Activated naive CD4-positive, alpha-beta T cell treated with anti-CD3 and anti-CD28 coated beads, Interleukin-2, amount 50 U/mL, for 72 hours (primary cell): ENCODE results near the gene LAMA3. TPM values are rescaled to one million over a fixed set of nuclear protein-coding genes. Genes with fewer than 3 reads are reported as not detected.
"Not testable (repeated sequence)": the region's sequence is repeated elsewhere in the genome, so short reads cannot be mapped to it uniquely, and the experiment has no call there.

Experiments
- ATAC-seq, 2 donors: fragments of 150-1000 bp; cut with Tn5 transposase; 2 replicates each; pipeline ENCODE4 v1.10.0; 2021; ENCODE audit warnings: mild to moderate bottlenecking in 2 of 2, moderate library complexity in 2 of 2
- DNase-seq, 2 donors: peaks; one replicate each; pipeline ENCODE4 v3.0.0; 2021 to 2022; ENCODE audit warnings: low spot score in 2 of 2
- H3K27ac Mint-ChIP-seq, 2 donors: one replicate each; pipeline ENCODE4 v1.8.0; 2022; ENCODE audit warnings: mild to moderate bottlenecking in 2 of 2, mixed read lengths in 2 of 2
- H3K36me3 Mint-ChIP-seq, 2 donors: one replicate each; pipeline ENCODE4 v1.8.0; 2022; ENCODE audit warnings: mixed read lengths in 2 of 2
- H3K9me3 Mint-ChIP-seq, 2 donors: one replicate each; pipeline ENCODE4 v1.8.0; 2022; ENCODE audit warnings: mixed read lengths in 2 of 2
- total RNA-seq, 2 donors: library from RNA; stranded (reverse); gene quantifications; one replicate each; pipeline ENCODE4 v1.2.3, GENCODE V29; 2022

The LAMA3 gene
- total RNA-seq, 2 donors from 2014 or later = 0.07 to 0.16 TPM

DNA sequence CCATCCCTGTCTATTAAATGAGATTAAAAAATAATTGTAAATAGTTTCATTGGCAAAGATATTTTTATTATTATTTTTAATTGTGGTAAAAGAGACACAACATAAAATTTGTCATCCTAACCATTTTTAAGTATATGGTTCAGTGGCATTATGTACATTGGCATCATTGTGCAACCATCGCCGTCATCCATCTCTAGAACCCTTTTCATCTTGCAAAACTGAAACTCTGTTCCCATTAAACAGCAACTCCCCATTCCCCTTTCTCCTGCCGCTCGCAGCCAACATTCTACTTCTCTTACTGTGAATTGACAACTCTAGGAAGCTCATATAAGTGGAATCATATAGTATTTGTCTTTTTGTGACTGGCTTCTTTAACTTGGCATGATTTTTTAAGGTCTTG lies 25.3 kb downstream of the LAMA3 start:
- ATAC-seq (no peak), DNase-seq (no peak)

DNA sequence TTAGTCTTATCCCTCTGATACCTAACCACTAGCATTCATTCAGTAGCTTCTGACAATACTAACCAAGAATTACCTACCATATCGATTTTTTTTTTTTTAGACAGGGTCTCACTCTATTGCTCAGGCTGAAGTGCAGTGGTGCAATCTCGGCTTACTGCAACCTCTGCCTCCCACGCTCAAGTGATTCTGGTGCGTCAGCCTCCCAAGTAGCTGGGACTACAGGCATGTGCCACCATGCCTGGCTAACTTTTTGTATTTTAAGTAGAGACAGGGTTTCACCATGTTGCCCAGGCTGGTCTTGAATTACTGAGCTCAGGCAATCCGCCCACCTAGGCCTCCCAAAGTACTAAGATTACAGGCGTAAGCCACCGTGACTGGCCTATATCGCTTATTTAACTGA lies 26.8 kb downstream of the LAMA3 start:
- not testable (repeated sequence) for DNase-seq, H3K9me3 Mint-ChIP-seq, H3K27ac Mint-ChIP-seq, ATAC-seq, H3K36me3 Mint-ChIP-seq

More for the DNA sequence above, 25.3 kb downstream of the LAMA3 start:
- Mint-ChIP-seq H3K27ac (no peak overlapping the region), H3K9me3 (peaks cover 0 to 3% of the 10 kb centered on the region in 2 donors), H3K36me3 (no peaks in the 10 kb centered on the region)

- H3K9me3 Mint-ChIP-seq = no peaks in the 10 kb centered on the region
- H3K36me3 Mint-ChIP-seq = no peaks in the 10 kb centered on the region
- DNase-seq (no peak), ATAC-seq (no peak)
- no peak overlapping the region for H3K27ac Mint-ChIP-seq
Observed at GRCh38 chr18:23716516-23716915, 27.3 kb downstream of the LAMA3 start.

- no peaks in the 10 kb centered on the region for H3K36me3 Mint-ChIP-seq
- no peak for ATAC-seq
- H3K9me3 Mint-ChIP-seq = no peaks in the 10 kb centered on the region
- no peak overlapping the region for H3K27ac Mint-ChIP-seq
- no peak for DNase-seq
Observed at GRCh38 chr18:23716966-23717365, 27.7 kb downstream of the LAMA3 start.

- H3K27ac Mint-ChIP-seq = no peak overlapping the region
- H3K9me3 Mint-ChIP-seq = no peaks in the 10 kb centered on the region
- no peak for ATAC-seq
- no peak for DNase-seq
- H3K36me3 Mint-ChIP-seq = no peaks in the 10 kb centered on the region
Observed at GRCh38 chr18:23718243-23718720, 29.0 kb downstream of the LAMA3 start.

DNA sequence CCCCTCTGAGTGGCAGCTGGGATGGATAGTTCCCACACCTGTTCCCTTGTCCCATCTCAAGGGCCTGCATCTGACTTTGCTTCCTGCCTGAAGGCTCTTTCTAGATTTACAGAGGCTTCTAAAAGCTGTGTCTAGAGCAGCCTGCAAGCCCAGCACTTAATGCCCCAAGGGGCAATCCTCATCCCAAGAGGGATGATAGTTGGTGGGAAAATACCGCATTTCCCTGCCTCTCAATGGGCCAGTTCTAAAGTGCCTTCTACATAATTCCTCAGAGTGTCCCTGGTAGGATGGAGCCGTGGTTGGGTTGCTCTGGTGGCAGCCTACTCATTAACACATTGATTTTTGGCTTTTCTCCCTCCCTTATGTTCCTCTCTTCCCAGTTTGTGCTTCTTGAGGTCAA lies 29.5 kb downstream of the LAMA3 start:
- H3K36me3 Mint-ChIP-seq = no peaks in the 10 kb centered on the region
- H3K27ac Mint-ChIP-seq = no peak overlapping the region
- H3K9me3 Mint-ChIP-seq = no peaks in the 10 kb centered on the region

GRCh38 chr18:23719634-23720201 lies 30.5 kb downstream of the LAMA3 start:
- no peaks in the 10 kb centered on the region for H3K36me3 Mint-ChIP-seq
- H3K27ac Mint-ChIP-seq = no peak overlapping the region
- H3K9me3 Mint-ChIP-seq = no peaks in the 10 kb centered on the region
- ATAC-seq (no peak), DNase-seq (no peak)

More for the DNA sequence above, 29.5 kb downstream of the LAMA3 start:
- DNase-seq = no peak
- no peak for ATAC-seq

GRCh38 chr18:23721696-23722480 lies 32.6 kb downstream of the LAMA3 start:
- no peaks in the 10 kb centered on the region for H3K36me3 Mint-ChIP-seq
- no peak for ATAC-seq
- no peaks in the 10 kb centered on the region for H3K9me3 Mint-ChIP-seq
- no peak overlapping the region for H3K27ac Mint-ChIP-seq
- DNase-seq = no peak

- no peak for ATAC-seq
- no peaks in the 10 kb centered on the region for H3K36me3 Mint-ChIP-seq
- DNase-seq = no peak
- no peaks in the 10 kb centered on the region for H3K9me3 Mint-ChIP-seq
- H3K27ac Mint-ChIP-seq = no peak overlapping the region
Observed at GRCh38 chr18:23722646-23723045, 33.4 kb downstream of the LAMA3 start.

DNA sequence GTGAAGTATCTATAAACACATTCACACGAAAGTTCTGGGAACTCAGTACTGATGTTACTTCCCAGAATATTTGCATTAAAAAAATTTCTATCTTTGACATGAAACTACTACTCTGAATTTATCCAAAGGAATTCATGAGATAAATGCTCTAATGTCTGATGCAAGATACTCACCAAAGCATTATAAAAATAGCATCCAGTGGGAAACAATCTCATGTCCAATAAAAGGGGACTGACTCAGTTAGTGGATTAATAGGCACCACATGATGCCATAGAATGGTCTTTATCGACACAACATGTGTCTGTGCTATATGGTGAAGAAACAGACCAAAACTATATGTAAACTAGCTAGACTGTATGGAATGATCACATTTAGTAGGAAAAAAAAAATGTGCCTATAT lies 33.9 kb downstream of the LAMA3 start:
- ATAC-seq (no peak), DNase-seq (no peak)
- no peaks in the 10 kb centered on the region for H3K36me3 Mint-ChIP-seq
- no peaks in the 10 kb centered on the region for H3K9me3 Mint-ChIP-seq
- no peak overlapping the region for H3K27ac Mint-ChIP-seq

GRCh38 chr18:23724681-23725080 lies 35.4 kb downstream of the LAMA3 start:
- Mint-ChIP-seq H3K9me3 (no peaks in the 10 kb centered on the region), H3K27ac (no peak overlapping the region), H3K36me3 (no peaks in the 10 kb centered on the region)
- no peak for ATAC-seq
- no peak for DNase-seq

DNA sequence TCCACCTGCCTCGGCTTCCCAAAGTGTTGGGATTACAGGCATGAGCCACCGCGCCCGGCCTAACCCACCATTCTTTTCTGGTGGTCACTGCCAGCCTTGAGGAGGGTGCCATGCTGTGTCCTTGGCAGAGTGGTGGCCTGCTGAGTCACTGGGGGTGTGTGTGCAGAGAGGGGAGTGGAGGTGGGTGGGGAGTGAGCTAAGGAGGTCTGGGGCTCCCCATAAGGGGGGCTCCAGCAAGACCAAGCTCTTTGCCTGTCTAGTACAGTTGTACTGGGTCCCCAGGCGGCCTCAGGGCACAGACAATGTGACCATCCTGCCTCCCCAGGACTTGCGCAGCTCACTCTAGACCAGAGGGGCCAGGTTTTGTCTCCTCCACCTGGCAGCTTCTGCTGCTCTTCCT lies 36.1 kb downstream of the LAMA3 start:
- H3K36me3 Mint-ChIP-seq = no peaks in the 10 kb centered on the region
- ATAC-seq (no peak), DNase-seq (no peak)
- no peak overlapping the region for H3K27ac Mint-ChIP-seq
- no peaks in the 10 kb centered on the region for H3K9me3 Mint-ChIP-seq

DNA sequence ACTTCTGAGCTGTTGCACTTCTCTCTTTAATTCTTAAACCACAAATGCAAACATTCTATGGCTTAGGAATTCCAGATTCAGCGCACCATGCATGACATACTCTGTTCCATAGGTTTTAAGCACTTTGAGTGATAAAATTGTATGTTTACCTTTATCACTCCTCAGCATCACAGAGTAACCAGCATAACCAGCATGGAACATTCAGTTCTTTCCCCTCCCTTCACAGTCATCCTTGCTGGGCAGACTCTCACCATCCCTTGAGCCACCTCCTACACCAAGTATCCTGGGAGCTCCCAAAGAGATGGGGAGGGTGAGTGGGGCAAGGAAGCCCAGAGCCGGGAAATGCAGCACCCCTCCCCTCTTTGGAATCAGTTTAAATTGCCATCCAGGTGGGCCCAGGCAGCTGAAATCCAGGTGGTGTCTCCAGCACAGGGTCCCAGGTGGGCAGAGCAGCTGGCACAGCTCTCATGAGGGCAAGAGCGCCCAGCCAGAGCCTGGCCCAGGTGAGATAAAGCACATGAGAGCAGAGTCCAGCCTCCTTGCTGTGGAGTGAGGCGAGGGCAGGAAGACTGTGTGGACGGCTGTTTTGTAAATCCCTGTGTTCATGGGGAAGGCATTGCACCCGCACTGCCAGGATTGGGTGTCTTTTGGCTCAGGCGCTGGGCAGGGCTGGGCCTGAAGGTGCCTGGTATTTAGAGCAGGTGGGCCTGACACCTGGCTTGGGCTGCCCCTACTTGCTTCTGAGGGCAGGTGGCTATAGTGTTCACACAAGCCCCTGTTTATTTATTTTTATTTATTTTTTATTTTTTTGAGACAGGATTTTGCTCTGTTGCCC lies 36.8 kb downstream of the LAMA3 start:
- ATAC-seq (no peak), DNase-seq (no peak)
- no peaks in the 10 kb centered on the region for H3K36me3 Mint-ChIP-seq
- no peaks in the 10 kb centered on the region for H3K9me3 Mint-ChIP-seq
- H3K27ac Mint-ChIP-seq = no peak overlapping the region

DNA sequence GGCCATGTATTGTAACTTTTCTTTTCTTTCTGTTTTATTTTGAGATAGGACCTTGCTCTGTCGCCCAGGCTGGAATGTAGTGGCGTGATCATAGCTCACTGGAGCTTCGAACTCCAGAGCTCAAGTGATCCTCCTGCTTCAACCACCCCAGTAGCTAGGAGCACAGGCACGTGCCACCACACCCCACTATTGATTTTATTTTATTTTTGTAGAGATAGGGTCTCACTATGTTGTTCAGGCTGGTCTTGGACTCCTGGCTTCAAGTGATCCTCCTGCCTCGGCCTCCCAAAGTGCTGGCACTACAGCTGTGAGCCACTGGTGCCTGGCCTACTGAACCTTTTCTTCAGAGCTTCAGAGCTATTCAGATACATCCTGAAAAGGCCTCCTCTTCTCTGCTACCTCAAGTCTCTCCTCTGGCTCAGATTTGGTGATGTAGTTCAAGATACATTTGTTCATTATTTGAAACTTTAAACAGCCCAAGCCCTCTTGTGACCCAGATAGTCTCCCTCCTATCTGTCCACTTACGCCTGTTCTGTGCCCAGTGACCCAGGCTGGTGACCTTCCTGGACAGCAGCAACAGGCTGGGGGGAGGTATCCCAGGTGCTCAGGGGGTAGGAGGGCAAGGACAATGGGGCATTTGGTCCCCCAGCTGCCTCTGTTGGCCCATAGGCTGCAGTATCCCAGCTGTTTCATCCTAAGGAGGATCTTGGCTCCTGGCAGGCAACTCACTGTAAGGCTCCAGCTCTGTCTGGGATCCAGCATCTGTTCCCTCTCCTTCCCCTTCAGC lies 38.6 kb downstream of the LAMA3 start:
- H3K27ac Mint-ChIP-seq = no peak overlapping the region
- no peaks in the 10 kb centered on the region for H3K9me3 Mint-ChIP-seq
- H3K36me3 Mint-ChIP-seq = no peaks in the 10 kb centered on the region
- no peak for DNase-seq
- ATAC-seq = no peak

DNA sequence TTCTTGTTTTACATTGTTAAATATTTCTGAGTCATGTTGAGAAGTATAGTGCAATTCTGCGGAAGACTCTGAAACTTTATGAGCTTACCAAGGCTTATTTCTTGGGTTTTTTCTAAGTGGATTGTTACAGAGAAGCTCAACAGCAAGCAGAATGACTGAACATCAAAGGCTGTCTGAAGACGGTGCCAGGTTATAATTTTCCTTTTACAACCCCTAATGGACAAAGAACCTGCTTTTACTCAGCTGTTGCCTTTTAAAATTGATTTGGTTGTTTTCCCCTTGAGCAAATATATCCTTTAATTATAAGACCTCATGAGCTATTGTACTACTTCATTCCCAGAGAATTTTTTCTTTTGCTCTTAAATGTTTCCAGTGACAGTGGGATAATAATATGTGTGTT lies 41.6 kb downstream of the LAMA3 start:
- no peaks in the 10 kb centered on the region for H3K9me3 Mint-ChIP-seq
- ATAC-seq = no peak

GRCh38 chr18:23731861-23732260 lies 42.6 kb downstream of the LAMA3 start:
- ATAC-seq (no peak), DNase-seq (no peak)
- no peaks in the 10 kb centered on the region for H3K36me3 Mint-ChIP-seq
- H3K27ac Mint-ChIP-seq = no peak overlapping the region
- no peaks in the 10 kb centered on the region for H3K9me3 Mint-ChIP-seq

More for the DNA sequence above, 41.6 kb downstream of the LAMA3 start:
- no peak overlapping the region for H3K27ac Mint-ChIP-seq
- no peaks in the 10 kb centered on the region for H3K36me3 Mint-ChIP-seq
- DNase-seq = no peak

- DNase-seq (no peak), ATAC-seq (no peak)
- Mint-ChIP-seq H3K27ac (no peak overlapping the region), H3K9me3 (no peaks in the 10 kb centered on the region), H3K36me3 (no peaks in the 10 kb centered on the region)
Observed at GRCh38 chr18:23732439-23732838, 43.2 kb downstream of the LAMA3 start.
